Hepatocyte (in vitro differentiated cells): Measurements from ENCODE around the gene ZNF439. TPM values are rescaled to one million over a fixed set of nuclear protein-coding genes. Genes with fewer than 3 reads are reported as not detected.

Source experiments
- DNase-seq: peaks from one replicate; pipeline ENCODE4 v3.0.0-alpha.2; 2016; ENCODE audit warnings: low spot score
- H2AFZ ChIP-seq: fragments of 200-600 bp; sonication (generic); 2 replicates; pipeline ENCODE4 v1.6.0; 2016; ENCODE audit warnings: antibody characterized with exemption, mild to moderate bottlenecking
- H3K27ac ChIP-seq: fragments of 200-600 bp; sonication (generic); 2 replicates; pipeline ENCODE4 v1.5.1; 2016; ENCODE audit warnings: mild to moderate bottlenecking
- H3K27me3 ChIP-seq: fragments of 200-600 bp; sonication (generic); 2 replicates; pipeline ENCODE4 v1.6.1; 2016
- H3K36me3 ChIP-seq: fragments of 200-600 bp; sonication (generic); replicated peaks from 2 replicates; pipeline ENCODE4 v1.5.1; 2016; ENCODE audit warnings: low read depth; ENCODE audit not compliant: insufficient read depth
- H3K4me1 ChIP-seq: fragments of 200-600 bp; sonication (generic); 2 replicates; pipeline ENCODE4 v1.5.1; 2016; ENCODE audit warnings: mild to moderate bottlenecking, moderate library complexity; ENCODE audit not compliant: insufficient read depth
- H3K4me2 ChIP-seq: fragments of 200-600 bp; sonication (generic); 2 replicates; pipeline ENCODE4 v1.6.0; 2016
- H3K4me3 ChIP-seq: fragments of 200-600 bp; sonication (generic); 2 replicates; pipeline ENCODE4 v1.5.1; 2016; ENCODE audit warnings: mild to moderate bottlenecking
- H3K79me2 ChIP-seq: fragments of 200-600 bp; sonication (generic); 2 replicates; pipeline ENCODE4 v1.6.0; 2017; ENCODE audit warnings: mild to moderate bottlenecking
- H3K9me2 ChIP-seq: fragments of 200-600 bp; sonication (generic); replicated peaks from 2 replicates; pipeline ENCODE4 v1.6.0; 2017; ENCODE audit warnings: mild to moderate bottlenecking; ENCODE audit not compliant: insufficient read depth
- H3K9me3 ChIP-seq: fragments of 200-600 bp; sonication (generic); 2 replicates; pipeline ENCODE4 v1.5.1; 2016; ENCODE audit warnings: low read depth, mild to moderate bottlenecking
- H4K20me1 ChIP-seq: fragments of 200-600 bp; sonication (generic); 2 replicates; pipeline ENCODE4 v1.6.0; 2016; ENCODE audit warnings: mild to moderate bottlenecking; ENCODE audit not compliant: insufficient read depth, poor library complexity, severe bottlenecking
- EZH2 ChIP-seq: fragments of 200-600 bp; sonication (generic); IDR thresholded peaks from 2 replicates; pipeline ENCODE4 v1.6.1; 2016; ENCODE audit warnings: antibody characterized with exemption, mild to moderate bottlenecking, borderline replicate concordance
- EZH2phosphoT487 ChIP-seq: fragments of 200-600 bp; sonication (generic); IDR thresholded peaks from one replicate; pipeline ENCODE4 v1.6.1; 2018; ENCODE audit warnings: antibody characterized with exemption, mild to moderate bottlenecking, low read depth, moderate library complexity; ENCODE audit not compliant: unreplicated experiment, severe bottlenecking
- WGBS: methylation state at CpG from one replicate; pipeline ENCODE4 v1.1.6; 2016; ENCODE audit warnings: low lambda C conversion rate; ENCODE audit errors: missing lambda C conversion rate; 5-methylcytosine and 5-hydroxymethylcytosine counted together
- polyA plus RNA-seq: library from polyadenylated mRNA; unstranded; fragments of >200 nt; fragmentation: Nextera tagmentation; extraction: Ambion mirVana; gene quantifications from 2 replicates; pipeline ENCODE4 v1.2.1, GENCODE V29; 2016
- total RNA-seq: library from RNA; depleted of rRNA; stranded (reverse); fragments of >200 nt; gene quantifications from 2 replicates; pipeline ENCODE4 v1.2.3, GENCODE V29; 2014
- TF ChIP-seq, protein P1 (sequence below): fragments of 200-600 bp; sonication (generic); IDR thresholded peaks from 2 replicates; pipeline ENCODE4 v1.5.1; 2016; ENCODE audit warnings: antibody characterized with exemption, mild to moderate bottlenecking; ENCODE audit not compliant: poor library complexity

ZNF439 gene
- 3.8 and 4.6 TPM in 2 replicates for total RNA-seq
- 2.3 and 2.6 TPM in 2 replicates for polyA plus RNA-seq

DNA sequence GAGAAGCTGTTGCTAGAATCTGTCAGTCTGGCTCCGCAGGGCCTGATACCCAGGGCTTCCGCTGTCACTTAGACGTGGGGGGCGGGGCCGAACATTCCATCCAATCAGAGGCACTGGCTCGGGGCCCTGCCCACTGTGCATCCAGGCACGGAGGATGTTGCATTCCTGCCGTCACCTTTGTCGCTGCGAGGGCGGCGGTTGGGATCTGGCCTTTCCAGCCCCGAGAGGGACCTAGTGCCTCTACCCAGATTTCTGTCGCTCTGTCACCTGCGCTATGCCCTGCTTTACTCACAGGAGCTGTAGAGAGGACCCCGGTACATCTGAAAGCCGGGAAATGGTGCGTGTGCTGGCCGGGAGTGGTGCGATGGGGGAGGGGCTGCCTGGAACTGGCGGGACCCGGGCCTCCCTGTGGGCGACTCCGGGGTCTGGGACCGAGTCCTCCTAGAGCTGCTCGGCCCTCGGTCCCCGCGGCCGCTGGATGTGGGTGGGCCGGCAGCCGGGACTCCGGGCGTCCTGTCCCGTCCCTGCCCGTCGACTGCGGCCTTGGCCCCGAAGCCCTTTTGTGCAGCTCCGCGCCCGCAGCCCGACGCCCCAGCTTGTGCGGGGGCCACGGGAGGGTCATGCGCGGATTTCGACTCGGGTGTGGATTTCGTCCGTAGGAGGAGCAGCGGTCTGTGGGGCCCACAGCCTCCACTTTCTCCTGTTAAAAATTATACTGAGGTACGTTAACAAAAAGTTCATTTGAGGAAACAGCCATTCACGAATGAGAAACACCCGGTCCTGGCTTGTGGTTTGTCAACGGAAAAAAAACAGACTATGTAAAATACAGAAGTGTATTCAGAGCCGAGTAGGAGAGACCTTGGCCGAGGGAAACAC, at the start of gene ZNF439:
Gene ZNF439 (plus strand): TSS at position 133 of the 876 bp plus-strand sequence. CDS start 142 bp downstream, at position 275.
- no peaks in the 10 kb centered on the region for H3K4me1 ChIP-seq
- peak within 1 kb of the TSS; percentile 73 for H3K27ac ChIP-seq
- H4K20me1 ChIP-seq, result no peaks in the 10 kb centered on the region
- TF ChIP-seq EZH2, result no peak
- TF ChIP-seq, protein P1, sequence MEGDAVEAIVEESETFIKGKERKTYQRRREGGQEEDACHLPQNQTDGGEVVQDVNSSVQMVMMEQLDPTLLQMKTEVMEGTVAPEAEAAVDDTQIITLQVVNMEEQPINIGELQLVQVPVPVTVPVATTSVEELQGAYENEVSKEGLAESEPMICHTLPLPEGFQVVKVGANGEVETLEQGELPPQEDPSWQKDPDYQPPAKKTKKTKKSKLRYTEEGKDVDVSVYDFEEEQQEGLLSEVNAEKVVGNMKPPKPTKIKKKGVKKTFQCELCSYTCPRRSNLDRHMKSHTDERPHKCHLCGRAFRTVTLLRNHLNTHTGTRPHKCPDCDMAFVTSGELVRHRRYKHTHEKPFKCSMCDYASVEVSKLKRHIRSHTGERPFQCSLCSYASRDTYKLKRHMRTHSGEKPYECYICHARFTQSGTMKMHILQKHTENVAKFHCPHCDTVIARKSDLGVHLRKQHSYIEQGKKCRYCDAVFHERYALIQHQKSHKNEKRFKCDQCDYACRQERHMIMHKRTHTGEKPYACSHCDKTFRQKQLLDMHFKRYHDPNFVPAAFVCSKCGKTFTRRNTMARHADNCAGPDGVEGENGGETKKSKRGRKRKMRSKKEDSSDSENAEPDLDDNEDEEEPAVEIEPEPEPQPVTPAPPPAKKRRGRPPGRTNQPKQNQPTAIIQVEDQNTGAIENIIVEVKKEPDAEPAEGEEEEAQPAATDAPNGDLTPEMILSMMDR, result no peak
- no peak for TF ChIP-seq EZH2phosphoT487
- H3K9me2 ChIP-seq, result no peaks in the 10 kb centered on the region
- 44% methylated on average over 51 of the region's 59 CpGs for WGBS
- peak within 1 kb of the TSS; percentile 79 for H3K4me2 ChIP-seq
- peak; percentile 86 for DNase-seq
- no peaks in the 10 kb centered on the region for H3K27me3 ChIP-seq
- peaks cover 2% of the 10 kb centered on the region for H3K79me2 ChIP-seq
- no peaks in the 10 kb centered on the region for H3K9me3 ChIP-seq
- H2AFZ ChIP-seq, result no peak within 1 kb of the TSS
- H3K36me3 ChIP-seq, result no peaks in the 10 kb centered on the region
- peak within 1 kb of the TSS; percentile 39 for H3K4me3 ChIP-seq

DNA sequence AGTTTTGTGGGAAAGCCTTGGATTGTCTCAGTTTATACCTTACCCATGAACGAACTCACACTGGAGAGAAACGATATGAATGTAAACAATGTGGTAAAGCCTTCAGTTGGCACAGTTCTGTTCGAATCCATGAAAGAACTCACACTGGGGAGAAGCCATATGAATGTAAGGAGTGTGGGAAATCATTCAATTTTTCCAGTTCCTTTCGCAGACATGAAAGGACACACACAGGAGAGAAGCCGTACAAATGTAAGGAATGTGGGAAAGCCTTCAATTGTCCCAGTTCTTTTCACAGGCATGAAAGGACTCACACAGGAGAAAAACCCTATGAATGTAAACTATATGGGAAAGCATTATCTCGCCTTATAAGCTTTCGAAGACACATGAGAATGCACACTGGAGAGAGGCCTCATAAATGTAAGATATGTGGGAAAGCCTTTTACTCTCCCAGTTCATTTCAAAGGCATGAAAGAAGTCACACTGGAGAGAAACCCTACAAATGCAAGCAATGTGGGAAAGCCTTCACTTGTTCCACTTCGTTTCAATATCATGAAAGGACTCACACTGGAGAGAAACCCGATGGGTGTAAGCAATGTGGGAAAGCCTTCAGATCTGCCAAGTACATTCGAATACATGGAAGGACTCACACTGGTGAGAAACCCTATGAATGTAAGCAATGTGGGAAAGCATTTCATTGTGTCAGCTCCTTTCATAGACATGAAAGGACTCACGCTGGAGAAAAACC, 42.0 kb upstream of the ZNF439 start:
- Histone ChIP-seq H3K36me3 (no peaks in the 10 kb centered on the region), H3K9me3 (peaks cover 40% of the 10 kb centered on the region), H3K4me2 (no peak overlapping the region), H2AFZ (no peak overlapping the region), H3K4me1 (no peaks in the 10 kb centered on the region), H3K27me3 (no peaks in the 10 kb centered on the region), H3K4me3 (no peak overlapping the region), H3K27ac (no peak overlapping the region), H3K9me2 (no peaks in the 10 kb centered on the region), H3K79me2 (no peaks in the 10 kb centered on the region), H4K20me1 (no peaks in the 10 kb centered on the region)
- no peak for DNase-seq
- 97% methylated on average over 11 of the region's 11 CpGs for WGBS
- no peak for TF ChIP-seq EZH2

DNA sequence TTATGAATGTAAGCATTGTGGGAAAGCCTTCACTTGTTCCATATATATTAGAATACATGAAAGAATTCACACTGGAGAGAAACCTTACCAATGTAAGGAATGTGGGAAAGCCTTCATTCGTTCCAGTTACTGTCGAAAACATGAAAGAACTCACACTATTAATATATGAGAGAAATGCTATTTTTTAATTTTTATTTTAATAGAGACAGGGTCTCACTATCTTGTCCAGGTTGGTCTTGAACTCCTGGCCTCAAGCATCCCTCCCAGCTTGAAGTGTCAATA, 41.5 kb upstream of the ZNF439 start:
- Histone ChIP-seq H3K27ac (no peak overlapping the region), H3K27me3 (no peaks in the 10 kb centered on the region), H3K9me2 (no peaks in the 10 kb centered on the region), H4K20me1 (no peaks in the 10 kb centered on the region), H2AFZ (no peak overlapping the region), H3K36me3 (no peaks in the 10 kb centered on the region), H3K4me1 (no peaks in the 10 kb centered on the region), H3K79me2 (no peaks in the 10 kb centered on the region), H3K9me3 (peaks cover 40% of the 10 kb centered on the region), H3K4me2 (no peak overlapping the region), H3K4me3 (no peak overlapping the region)
- TF ChIP-seq, protein P1, result no peak
- no peak for TF ChIP-seq EZH2phosphoT487
- no peak for DNase-seq
- 95% methylated on average over 2 of the region's 2 CpGs for WGBS

DNA sequence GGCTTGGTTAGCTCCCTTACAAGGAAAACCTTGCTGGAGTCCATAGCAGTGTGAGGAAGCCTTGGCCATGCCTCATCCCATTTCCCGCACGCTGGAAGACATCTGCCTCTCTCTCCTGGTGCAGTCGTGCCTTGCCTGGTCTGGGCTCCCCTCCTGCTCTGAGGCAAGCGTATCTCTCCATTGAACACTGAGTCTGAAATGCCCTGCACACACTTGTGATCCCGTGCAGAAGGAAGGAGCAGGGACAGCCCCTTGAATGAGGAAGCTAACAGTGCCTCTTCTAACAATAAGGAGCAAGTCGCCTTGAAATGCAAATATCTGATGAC, 34.9 kb upstream of the ZNF439 start:
- H3K36me3 ChIP-seq, result no peaks in the 10 kb centered on the region
- DNase-seq, result no peak
- peaks cover 2% of the 10 kb centered on the region for H3K9me3 ChIP-seq
- H2AFZ ChIP-seq, result peak overlapping the region; percentile 66
- TF ChIP-seq EZH2 (no peak), EZH2phosphoT487 (no peak)
- TF ChIP-seq, protein P1, result no peak
- peak overlapping the region; percentile 31 for H3K4me3 ChIP-seq
- no peaks in the 10 kb centered on the region for H3K27me3 ChIP-seq
- H3K79me2 ChIP-seq, result peaks cover 39% of the 10 kb centered on the region
- H3K27ac ChIP-seq, result peak overlapping the region; percentile 61
- peak overlapping the region; percentile 79 for H3K4me2 ChIP-seq
- no peaks in the 10 kb centered on the region for H3K9me2 ChIP-seq
- no peaks in the 10 kb centered on the region for H3K4me1 ChIP-seq
- H4K20me1 ChIP-seq, result no peaks in the 10 kb centered on the region
- WGBS, result 4% methylated on average over 6 of the region's 6 CpGs
